Lung (tissue), 12 donors: Measurements from ENCODE around the gene KHK. TPM values are rescaled to one million over a fixed set of nuclear protein-coding genes. Genes with fewer than 3 reads are reported as not detected.

ENCODE experiments used
- ATAC-seq: fragments of 200-7000 bp; cut with Tn5 transposase; one replicate; pipeline ENCODE4 v1.9.1; 2020; ENCODE audit warnings: moderate number of reproducible peaks; ENCODE audit not compliant: insufficient read depth, low FRiP score
- DNase-seq, 3 donors: peaks; one replicate each; pipeline ENCODE4 v3.0.0-alpha.2; 2013 to 2017
- H3K27ac ChIP-seq, 2 donors: one replicate each; pipeline ENCODE4 v1.5.1; 2013; ENCODE audit warnings: mild to moderate bottlenecking in 2 of 2, moderate library complexity in 2 of 2, control low read depth in 1 of 2, inconsistent platforms in 1 of 2, low read depth in 1 of 2, low read length in 1 of 2
- H3K27me3 ChIP-seq, 3 donors: one replicate each; pipeline ENCODE4 v1.5.1; 2013; ENCODE audit warnings: low read length in 2 of 3; ENCODE audit not compliant: control insufficient read depth in 3 of 3, insufficient read depth in 3 of 3
- H3K36me3 ChIP-seq, 4 donors: one replicate each; pipeline ENCODE4 v1.5.1; 2013; ENCODE audit warnings: low read length in 4 of 4, mild to moderate bottlenecking in 1 of 4, moderate library complexity in 1 of 4; ENCODE audit not compliant: control insufficient read depth in 4 of 4, insufficient read depth in 4 of 4
- H3K4me1 ChIP-seq, 5 donors: one replicate each; pipeline ENCODE4 v1.5.1; 2013; ENCODE audit warnings: low read length in 5 of 5, mild to moderate bottlenecking in 2 of 5, moderate library complexity in 1 of 5; ENCODE audit not compliant: control insufficient read depth in 5 of 5, insufficient read depth in 5 of 5
- H3K4me3 ChIP-seq: one replicate; pipeline ENCODE4 v1.5.1; 2013; ENCODE audit warnings: mild to moderate bottlenecking, control low read depth, moderate library complexity
- H3K9ac ChIP-seq, 2 donors: one replicate each; pipeline ENCODE4 v1.5.1; 2013; ENCODE audit warnings: low read length in 2 of 2, control low read depth in 1 of 2; ENCODE audit not compliant: insufficient read depth in 1 of 2
- H3K9me3 ChIP-seq, 4 donors: one replicate each; pipeline ENCODE4 v1.5.1; 2013; ENCODE audit warnings: low read length in 3 of 4, mild to moderate bottlenecking in 1 of 4, moderate library complexity in 1 of 4; ENCODE audit not compliant: control insufficient read depth in 4 of 4, insufficient read depth in 3 of 4
- CTCF ChIP-seq: IDR thresholded peaks from 2 replicates; pipeline ENCODE4 v1.5.1; 2012; ENCODE audit warnings: mild to moderate bottlenecking; ENCODE audit errors: control extremely low read depth, extremely low read depth
- WGBS, 2 donors: extraction: QIAGEN DNeasy Blood & Tissue Kit; methylation state at CpG; one replicate each; pipeline ENCODE4 v1.1.7; 2013; 5-methylcytosine and 5-hydroxymethylcytosine counted together
- polyA plus RNA-seq, 2 donors: library from polyadenylated mRNA; stranded (reverse); fragments of 200-250 nt; gene quantifications; one replicate each; pipeline ENCODE4 v1.2.1, GENCODE V29; 2013
- total RNA-seq, 2 donors: library from RNA; depleted of rRNA in 1 of 2; stranded (reverse); fragments of >200 nt in 1 of 2; gene quantifications; one replicate each; pipeline ENCODE4 v1.2.1, GENCODE V29; 2014 to 2021
- donor health status: control.
- donor health status: control.
- donor health status: Bipolar disorder and iron deficiency.
- donor health status: healthy.
- donor health status: DM: yes; HTN: yes; CAD: no.

Gene KHK
- total and polyA plus RNA-seq, 4 donors = 1.6 to 7.6 (median 3.7) TPM

GRCh38 chr2:27088634-27089033, 2.1 kb downstream of the KHK start:
- no peaks in the 10 kb centered on the region for H3K9me3 ChIP-seq
- no peak for ATAC-seq
- H3K27ac ChIP-seq = no peak overlapping the region
- no peak overlapping the region for H3K4me3 ChIP-seq
- no peak for TF ChIP-seq CTCF
- H3K27me3 ChIP-seq = no peaks in the 10 kb centered on the region
- WGBS, 2 donors = 92 to 94% methylated on average over 6 of the region's 6 CpGs
- DNase-seq = no peak
- peaks cover 0 to 27% (median 0%) of the 10 kb centered on the region in 5 donors for H3K4me1 ChIP-seq
- no peak overlapping the region for H3K9ac ChIP-seq
- peaks cover 0 to 21% (median 6%) of the 10 kb centered on the region in 4 donors for H3K36me3 ChIP-seq

GRCh38 chr2:27089111-27089954, 2.8 kb downstream of the KHK start:
- H3K36me3 ChIP-seq = peaks cover 0 to 14% (median 4%) of the 10 kb centered on the region in 4 donors
- no peak for TF ChIP-seq CTCF
- WGBS, 2 donors = 94% methylated on average over 14 of the region's 14 CpGs
- H3K27me3 ChIP-seq = no peaks in the 10 kb centered on the region
- ATAC-seq (no peak), DNase-seq (no peak)
- H3K27ac ChIP-seq = no peak overlapping the region
- no peak overlapping the region for H3K4me3 ChIP-seq
- no peaks in the 10 kb centered on the region for H3K9me3 ChIP-seq
- no peak overlapping the region for H3K9ac ChIP-seq
- peaks cover 0 to 23% (median 0%) of the 10 kb centered on the region in 5 donors for H3K4me1 ChIP-seq

GRCh38 chr2:27091746-27092695, 5.4 kb downstream of the KHK start:
- Histone ChIP-seq H3K27ac (no peak overlapping the region), H3K9me3 (no peaks in the 10 kb centered on the region), H3K9ac (no peak overlapping the region), H3K4me1 (peaks cover 0 to 15% (median 7%) of the 10 kb centered on the region in 5 donors), H3K36me3 (peaks cover 0 to 4% (median 0%) of the 10 kb centered on the region in 4 donors), H3K27me3 (no peaks in the 10 kb centered on the region), H3K4me3 (no peak overlapping the region)
- ATAC-seq = no peak
- WGBS, 2 donors = 79 to 87% methylated on average over 23 to 25 of the region's 25 CpGs
- no peak for DNase-seq
- no peak for TF ChIP-seq CTCF
